Body of pancreas (tissue), 4 donors: ENCODE results near the gene JPT1.

Source experiments
- CTCF ChIP-seq, 7 experiments: fragments of 450-650 bp in 4 of 7; fragments of 200-600 bp in 3 of 7; sonication (generic) in 3 of 7; IDR thresholded peaks; one replicate each; pipeline ENCODE4 v1.5.1; 2016 to 2019; ENCODE audit warnings: antibody characterized with exemption in 7 of 7
- POLR2A ChIP-seq, 3 donors: fragments of 450-650 bp; IDR thresholded peaks; one replicate each; pipeline ENCODE4 v1.6.1; 2016; ENCODE audit warnings: antibody characterized with exemption in 3 of 3, mild to moderate bottlenecking in 2 of 3

- TF ChIP-seq POLR2A (IDR thresholded peaks at IDR 0.05) = no peak
- no peak for TF ChIP-seq CTCF (IDR thresholded peaks at IDR 0.05)
Measured at GRCh38 chr17:75102385-75102821, 51.9 kb downstream of the JPT1 start.
